ENCODE results near the gene TEAD3. TPM values are rescaled to one million over a fixed set of nuclear protein-coding genes. Genes with fewer than 3 reads are reported as not detected.
A peak's percentile ranks its signal among the peaks of the same experiment; 100 is the strongest.
"Not testable (repeated sequence)": the region's sequence is repeated elsewhere in the genome, so short reads cannot be mapped to it uniquely, and the experiment has no call there.

TEAD3 gene
- total RNA-seq, 1 experiment from 2014 or later, result 5.6 TPM

- no peak for DNase-seq (ENCODE audit: low read depth)
Measured at GRCh38 chr6:35451354-35452182, 45.3 kb downstream of the TEAD3 start.

- DNase-seq (ENCODE audit: low read depth), result peak; percentile 72
Measured at GRCh38 chr6:35449287-35449881, 47.5 kb downstream of the TEAD3 start.

- DNase-seq (ENCODE audit: low read depth), result peak; percentile 64
Measured at GRCh38 chr6:35448191-35448590, 48.7 kb downstream of the TEAD3 start.

- DNase-seq (ENCODE audit: low read depth), result peak; percentile 56
Measured at GRCh38 chr6:35445691-35446090, 51.2 kb downstream of the TEAD3 start.

DNA sequence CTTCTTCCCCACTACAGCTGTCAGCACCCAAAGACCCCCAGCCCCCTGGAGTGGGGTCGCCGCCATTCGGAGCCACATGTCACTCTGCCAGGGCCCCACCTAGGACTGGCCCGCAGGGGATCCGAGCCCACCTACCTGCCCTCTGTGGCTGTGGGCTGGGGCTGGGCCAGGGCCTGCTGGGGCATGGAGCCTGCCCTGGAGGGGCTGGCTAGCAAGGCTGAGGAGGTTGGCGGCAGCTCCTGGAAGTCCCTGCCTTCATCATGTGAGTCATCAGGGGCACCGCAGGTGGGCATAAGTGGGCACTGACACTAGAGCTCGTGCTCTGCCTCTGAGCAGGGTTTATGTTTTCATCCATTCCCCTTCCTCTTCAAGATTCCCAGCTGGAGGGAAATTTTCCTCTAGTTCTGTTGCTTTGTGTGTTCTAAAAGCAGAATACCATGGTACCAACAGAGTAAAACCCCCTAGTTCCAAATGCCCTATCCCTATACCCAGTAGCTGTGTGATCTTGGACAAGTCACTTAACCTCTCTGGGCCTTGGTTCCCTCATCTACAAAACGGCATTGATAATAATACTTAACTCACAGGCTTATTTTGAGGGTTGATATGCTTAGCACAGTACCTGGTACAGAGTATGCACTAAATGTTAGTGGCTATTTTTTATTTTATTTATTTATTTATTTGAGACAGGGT is 53.4 kb downstream of the TEAD3 start:
- no peak for DNase-seq (ENCODE audit: low read depth)

DNA sequence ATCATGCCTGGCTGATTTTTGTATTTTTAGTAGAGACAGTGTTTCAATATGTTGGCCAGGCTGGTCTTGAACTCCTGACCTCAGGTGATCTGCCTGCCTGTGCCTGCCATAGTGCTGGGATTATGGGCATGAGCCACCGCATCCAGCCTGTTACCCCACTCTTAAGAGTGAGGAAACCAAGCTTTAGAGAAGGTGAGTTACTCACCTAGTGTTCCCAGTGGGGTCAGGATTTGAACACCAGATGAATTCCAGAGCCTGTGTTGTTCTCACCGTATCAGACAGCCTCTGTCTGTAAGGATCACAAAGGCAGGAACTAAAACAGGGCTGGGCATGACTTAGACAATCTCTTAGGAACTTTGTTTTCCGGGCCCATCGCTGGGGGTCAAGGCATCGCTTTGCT is 54.2 kb downstream of the TEAD3 start:
- no peak for DNase-seq (ENCODE audit: low read depth)

DNA sequence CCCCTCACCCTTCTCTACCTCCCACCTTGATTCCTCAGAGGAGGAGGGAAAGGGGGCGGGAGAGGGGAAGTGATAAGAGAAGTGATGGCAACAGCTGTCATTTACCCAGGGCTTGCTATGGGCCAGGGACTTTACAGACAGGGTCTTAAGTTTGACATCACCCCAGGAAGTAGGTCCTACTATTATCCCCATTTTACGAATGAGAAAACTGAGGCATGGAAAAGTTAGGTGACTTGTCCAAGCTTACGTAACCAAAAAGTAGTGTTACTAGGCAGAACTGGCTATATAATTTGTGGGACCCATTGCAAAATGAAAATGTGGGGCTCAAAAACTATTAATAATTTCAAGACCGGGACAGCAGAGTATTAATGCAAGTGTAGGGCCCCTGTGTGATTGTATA is 55.2 kb downstream of the TEAD3 start:
- no peak for DNase-seq (ENCODE audit: low read depth)

- DNase-seq (ENCODE audit: low read depth), result no peak
Measured at GRCh38 chr6:35441205-35441604, 55.7 kb downstream of the TEAD3 start.

DNA sequence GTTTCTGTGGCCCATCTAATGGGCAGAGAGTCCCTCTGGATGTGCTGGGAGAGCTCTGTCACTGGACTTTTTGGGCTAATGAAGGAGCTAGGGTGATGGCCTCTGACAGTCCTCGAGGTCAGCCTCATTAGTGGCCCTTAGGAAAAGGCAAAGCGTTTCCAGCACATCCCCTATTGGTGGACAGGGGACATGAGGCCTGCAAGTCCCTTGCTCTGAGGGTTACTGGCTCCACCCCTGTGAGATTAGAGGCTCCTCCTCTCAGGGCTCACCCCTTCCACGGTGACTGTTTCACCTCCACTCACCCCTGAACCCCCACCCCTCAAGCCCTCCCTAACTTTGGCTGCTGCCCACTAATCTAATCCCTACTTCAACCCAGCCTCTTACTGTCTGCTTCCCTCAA is 57.6 kb downstream of the TEAD3 start:
- DNase-seq (ENCODE audit: low read depth), result no peak

DNA sequence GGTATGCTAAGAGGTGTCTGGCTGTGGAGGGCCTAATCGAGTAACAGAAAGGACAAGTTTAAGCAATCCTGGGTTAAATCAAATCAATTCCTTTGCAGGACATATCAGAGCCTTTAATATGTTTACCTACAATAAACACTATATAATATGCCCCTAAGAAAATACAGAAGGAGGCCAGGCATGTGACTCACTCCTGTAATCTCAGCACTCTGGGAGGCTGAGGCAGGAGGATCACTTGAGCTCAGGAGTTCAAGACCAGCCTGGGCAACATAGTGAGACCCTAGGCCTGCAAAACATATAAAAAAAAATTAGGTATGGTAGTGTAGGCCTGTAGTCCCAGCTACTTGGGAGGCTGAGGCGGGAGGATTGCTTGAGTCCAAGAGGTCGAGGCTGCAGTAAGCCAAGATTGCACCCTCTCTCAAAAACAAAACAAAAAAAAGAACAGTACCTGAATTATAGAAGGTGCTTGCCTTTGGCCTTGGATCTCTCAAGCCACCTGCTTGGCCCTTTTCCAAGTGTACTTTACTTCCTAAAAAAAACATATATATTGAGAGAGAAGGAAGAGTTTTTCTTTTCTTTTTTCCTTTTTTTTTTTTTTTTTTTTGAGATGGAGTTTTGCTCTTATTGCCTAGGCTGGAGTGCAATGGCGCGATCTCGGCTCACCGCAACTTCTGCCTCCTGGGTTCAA is 58.4 kb downstream of the TEAD3 start:
- not testable (repeated sequence) for DNase-seq (ENCODE audit: low read depth)

DNA sequence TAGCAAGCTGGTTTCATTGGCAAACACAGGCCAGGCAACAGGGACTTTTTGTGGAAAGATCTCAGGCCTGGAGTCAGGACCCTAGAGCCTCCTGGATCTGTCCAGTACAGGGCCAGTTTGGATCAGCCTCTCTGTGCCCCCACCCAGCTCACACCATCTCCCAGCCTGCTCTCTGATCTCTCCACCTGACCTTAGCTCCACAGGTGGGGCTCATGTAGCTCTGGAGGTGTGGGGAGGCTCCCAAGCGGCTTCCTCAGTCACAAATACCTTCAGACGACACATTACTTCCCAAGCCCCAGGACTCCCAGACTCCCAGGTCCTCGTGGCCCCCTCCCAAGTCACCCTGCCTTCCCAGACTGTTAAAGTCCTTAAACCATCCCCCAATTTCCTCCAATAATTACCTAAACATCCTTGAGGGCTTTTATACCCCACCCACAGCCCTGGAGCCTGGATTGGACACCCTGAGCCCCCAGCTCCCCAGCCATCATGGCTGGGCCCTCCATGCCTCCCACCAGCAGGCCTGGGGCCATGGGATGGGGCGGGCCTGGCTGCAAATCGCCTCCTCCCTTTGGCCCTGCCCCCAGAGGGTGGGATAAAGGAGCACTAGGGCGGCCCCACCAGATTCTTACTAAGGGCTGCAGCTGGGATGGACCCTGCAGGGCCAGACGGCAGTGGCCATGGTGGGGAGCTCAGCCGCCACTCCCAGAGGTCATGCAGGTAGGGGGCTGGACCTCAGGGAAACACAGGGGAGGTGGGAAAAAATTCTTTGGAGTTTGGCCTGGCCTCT is 60.6 kb downstream of the TEAD3 start:
- DNase-seq (ENCODE audit: low read depth), result no peak

DNA sequence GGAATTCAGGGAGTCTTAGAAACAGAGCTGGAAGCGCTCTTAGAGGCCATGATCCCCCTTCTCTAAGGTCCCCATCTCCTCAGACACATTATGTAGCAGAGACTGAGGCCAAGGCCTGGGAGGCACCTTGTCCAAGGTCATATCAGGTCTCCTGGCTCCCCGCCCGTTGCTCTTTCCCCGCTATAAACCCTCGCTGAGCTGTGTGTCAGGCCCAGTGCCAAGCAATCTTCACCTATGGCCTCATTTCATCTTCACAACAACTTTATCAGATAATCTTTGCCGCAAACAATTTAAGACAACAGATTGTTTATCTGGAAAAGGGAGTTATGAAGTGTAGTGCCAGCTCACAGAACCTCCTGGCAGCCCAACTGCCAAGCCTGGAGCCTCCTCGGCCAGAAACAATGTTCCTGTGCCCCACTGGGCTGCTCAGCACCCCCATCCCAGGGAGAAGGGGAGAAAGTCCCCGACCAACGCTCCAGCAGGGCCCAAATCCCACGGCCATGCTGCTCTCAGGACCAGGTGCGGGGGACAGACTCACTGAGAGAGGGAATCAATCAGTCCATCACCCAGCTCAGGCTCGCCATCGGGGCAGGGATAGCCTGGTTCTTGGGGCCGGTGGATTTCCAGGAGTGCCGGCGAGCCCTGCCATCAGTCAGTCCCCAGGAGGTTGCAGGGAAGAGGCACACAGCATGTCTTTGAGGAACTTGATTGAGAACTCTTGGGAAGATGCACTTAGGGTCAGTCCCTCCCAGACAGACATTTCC is 61.6 kb downstream of the TEAD3 start:
- no peak for DNase-seq (ENCODE audit: low read depth)

GRCh38 chr6:35432702-35433101 is 64.2 kb downstream of the TEAD3 start:
- not testable (repeated sequence) for DNase-seq (ENCODE audit: low read depth)

- no peak for DNase-seq (ENCODE audit: low read depth)
Measured at GRCh38 chr6:35432291-35432690, 64.6 kb downstream of the TEAD3 start.

- DNase-seq (ENCODE audit: low read depth), result no peak
Measured at GRCh38 chr6:35429463-35429862, 67.4 kb downstream of the TEAD3 start.

- DNase-seq (ENCODE audit: low read depth), result no peak
Measured at GRCh38 chr6:35428421-35429149, 68.3 kb downstream of the TEAD3 start.

- no peak for DNase-seq (ENCODE audit: low read depth)
Measured at GRCh38 chr6:35427851-35428321, 69.0 kb downstream of the TEAD3 start.

DNA sequence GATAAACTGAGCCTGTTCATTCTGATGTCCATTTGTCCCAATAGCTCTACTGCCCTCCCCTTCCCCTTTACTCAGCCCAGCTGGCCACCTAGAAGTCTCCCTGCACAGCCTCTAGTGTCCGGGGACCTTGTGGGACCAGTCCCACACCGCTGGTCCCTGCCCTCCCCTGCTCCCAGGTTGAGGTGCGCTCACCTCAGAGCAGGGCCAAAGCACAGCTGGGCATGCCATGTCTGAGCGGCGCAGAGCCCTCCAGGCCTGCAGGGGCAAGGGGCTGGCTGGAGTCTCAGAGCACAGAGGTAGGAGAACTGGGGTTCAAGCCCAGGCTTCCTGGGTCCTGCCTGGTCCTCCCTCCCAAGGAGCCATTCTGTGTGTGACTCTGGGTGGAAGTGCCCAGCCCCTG is 69.4 kb downstream of the TEAD3 start:
- no peak for DNase-seq (ENCODE audit: low read depth)

DNA sequence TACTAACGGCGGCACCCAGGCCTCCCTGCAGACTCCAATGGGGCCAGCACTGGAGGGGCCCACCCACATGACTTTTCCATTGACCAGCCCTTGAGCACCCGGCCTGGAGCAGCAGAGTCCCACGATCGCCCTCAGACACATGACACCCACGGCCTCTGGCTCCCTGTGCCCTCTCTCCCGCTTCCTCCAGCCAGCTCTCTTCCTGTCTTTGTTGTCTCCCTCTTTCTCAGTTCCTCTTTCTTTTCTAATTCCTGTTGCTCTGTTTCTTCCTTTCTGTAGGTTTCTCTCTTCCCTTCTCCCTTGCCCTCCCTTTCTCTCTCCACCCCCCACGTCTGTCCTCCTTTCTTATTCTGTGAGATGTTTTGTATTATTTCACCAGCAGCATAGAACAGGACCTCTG is 70.8 kb downstream of the TEAD3 start:
- DNase-seq (ENCODE audit: low read depth), result no peak

DNA sequence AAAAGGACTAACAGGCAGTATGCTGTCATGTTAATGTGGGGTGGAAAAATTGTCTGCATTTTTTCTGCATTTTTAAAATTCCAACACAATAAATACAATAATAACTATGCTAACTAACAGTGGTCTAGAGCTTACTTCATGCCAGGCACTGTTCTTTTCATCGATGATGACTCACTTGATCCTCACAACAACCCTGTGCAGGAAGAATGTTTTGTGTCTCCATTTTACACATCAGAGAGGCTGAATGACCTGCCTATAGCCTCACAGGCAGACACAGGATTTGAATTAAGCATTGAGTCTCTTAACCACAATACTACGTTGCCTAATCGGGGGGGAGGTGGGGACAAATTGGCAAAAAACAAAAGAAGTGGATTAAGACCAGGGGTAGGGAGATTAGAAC is 71.6 kb downstream of the TEAD3 start:
- DNase-seq (ENCODE audit: low read depth), result peak; percentile 47
